HepG2 (cell line): ENCODE results near the gene WNT3A. TPM values are rescaled to one million over a fixed set of nuclear protein-coding genes. Genes with fewer than 3 reads are reported as not detected.

ENCODE experiments used
- ATAC-seq: fragments of 200-7000 bp; cut with Tn5 transposase; 3 replicates; pipeline ENCODE4 v1.9.1; 2020; ENCODE audit warnings: mild to moderate bottlenecking, moderate library complexity
- BruUV-seq: library from RNA; stranded (reverse); fragments of 400-500 nt; replicated peaks from 2 replicates; lab custom pipeline; 2021; lab: Mats Ljungman, UMichigan
- CTCF ChIA-PET: fragments of 300-600 bp; formaldehyde crosslinking; extraction: SDS; loops from one replicate; lab custom pipeline; 2021; ENCODE audit warnings: low total read pairs, inconsistent platforms, low intra/inter-chr PET ratio; lab: Yijun Ruan, JAX
- POLR2A ChIA-PET: fragments of 350-600 bp; sonication (Branson Sonifier 250); formaldehyde crosslinking; loops from one replicate; lab custom pipeline; 2020; ENCODE audit warnings: antibody characterized with exemption, inconsistent platforms; lab: Yijun Ruan, JAX
- DNase-seq: peaks from one replicate; pipeline ENCODE4 v3.0.0-alpha.2; 2015; ENCODE audit warnings: low spot score
- FAIRE-seq: peaks from 3 replicates; lab custom pipeline; 2011; peaks lifted over from hg19 to GRCh38; lab: Jason Lieb, UNC
- H2AFZ ChIP-seq: one replicate; pipeline ENCODE4 v1.6.1; 2011; ENCODE audit warnings: low read length, inconsistent platforms
- H3K27ac ChIP-seq: fragments of 300-600 bp; 3 replicates; pipeline ENCODE4 v1.8.0; 2011; ENCODE audit warnings: mixed run types, mild to moderate bottlenecking, mixed read lengths, low read length, inconsistent platforms; ENCODE audit not compliant: insufficient read depth; ENCODE audit errors: extremely low read length
- H3K27me3 ChIP-seq, 2 experiments: fragments of 200-600 bp in 1 of 2; 2 replicates in 1 of 2; 3 replicates in 1 of 2; pipeline versions ENCODE4 v1.6.0 to v1.8.0; 2011; ENCODE audit warnings: low read length in 2 of 2, mild to moderate bottlenecking in 2 of 2, moderate library complexity in 2 of 2, inconsistent platforms in 1 of 2; ENCODE audit not compliant: insufficient read depth in 2 of 2, control insufficient read depth in 1 of 2
- H3K36me3 ChIP-seq, 2 experiments: fragments of 200-600 bp in 1 of 2; replicated peaks in 1 of 2; 2 replicates in 1 of 2; 3 replicates in 1 of 2; pipeline versions ENCODE4 v1.5.1 to v1.8.0; 2011; ENCODE audit warnings: low read length in 2 of 2, inconsistent platforms in 1 of 2; ENCODE audit not compliant: insufficient read depth in 2 of 2, control insufficient read depth in 1 of 2
- H3K4me1 ChIP-seq: 2 replicates; pipeline ENCODE4 v1.5.1; 2012; ENCODE audit warnings: low read length, inconsistent platforms; ENCODE audit not compliant: insufficient read depth
- H3K4me2 ChIP-seq: 2 replicates; pipeline ENCODE4 v1.6.0; 2011; ENCODE audit warnings: low read depth, low read length, inconsistent platforms
- H3K4me3 ChIP-seq, 3 experiments: fragments of 200-600 bp in 1 of 3; sonication (generic), shearing (Covaris generic) in 1 of 3; replicated peaks in 1 of 3; 2 replicates each; pipeline ENCODE4 v1.5.1; 2011 to 2016; ENCODE audit warnings: low read length in 3 of 3, inconsistent platforms in 2 of 3, low read depth in 2 of 3, mild to moderate bottlenecking in 2 of 3, control low read depth in 1 of 3, mixed read lengths in 1 of 3; ENCODE audit not compliant: insufficient read depth in 1 of 3
- H3K79me2 ChIP-seq: one replicate; pipeline ENCODE4 v1.6.1; 2011; ENCODE audit warnings: low read length, inconsistent platforms; ENCODE audit not compliant: insufficient read depth
- H3K9ac ChIP-seq: 2 replicates; pipeline ENCODE4 v1.6.0; 2011; ENCODE audit warnings: mild to moderate bottlenecking, low read depth, low read length, inconsistent platforms; ENCODE audit not compliant: insufficient read depth
- H3K9me3 ChIP-seq: 2 replicates; pipeline ENCODE4 v1.5.1; 2012; ENCODE audit warnings: mild to moderate bottlenecking, low read length
- H4K20me1 ChIP-seq: 2 replicates; pipeline ENCODE4 v1.6.0; 2011; ENCODE audit warnings: inconsistent platforms, mild to moderate bottlenecking, low read length, moderate library complexity; ENCODE audit not compliant: insufficient read depth
- HOXA9 ChIP-seq: sonication (generic); formaldehyde crosslinking; IDR thresholded peaks from 2 replicates; pipeline ENCODE4 v1.8.1; 2022; ENCODE audit warnings: missing genetic modification reagents, mild to moderate bottlenecking, moderate library complexity, borderline replicate concordance
- MAFK ChIP-seq, 2 experiments: IDR thresholded peaks in 1 of 2; conservative IDR thresholded peaks in 1 of 2; 2 replicates each; pipeline ENCODE4 v1.6.1; 2011; ENCODE audit warnings: improper control_type of control experiment in 2 of 2, low read length in 2 of 2
- MIXL1 ChIP-seq: IDR thresholded peaks from 2 replicates; pipeline ENCODE4 v1.6.1; 2016
- NR2F6 ChIP-seq, 2 experiments: IDR thresholded peaks; 2 replicates each; pipeline ENCODE4 v1.6.1; 2016; ENCODE audit warnings: antibody characterized with exemption in 1 of 2, mild to moderate bottlenecking in 1 of 2
- RARG ChIP-seq: sonication (generic); formaldehyde crosslinking; IDR thresholded peaks from 2 replicates; pipeline ENCODE4 v1.4.0; 2020; ENCODE audit warnings: low read depth, mild to moderate bottlenecking, missing genetic modification reagents
- TERF1 ChIP-seq: sonication (generic); formaldehyde crosslinking; IDR thresholded peaks from 2 replicates; pipeline ENCODE4 v1.8.0; 2022; ENCODE audit warnings: mild to moderate bottlenecking, missing genetic modification reagents, moderate library complexity
- TOE1 ChIP-seq: sonication (generic); formaldehyde crosslinking; IDR thresholded peaks from 2 replicates; pipeline ENCODE4 v1.4.0; 2020; ENCODE audit warnings: mild to moderate bottlenecking, missing genetic modification reagents
- ZFP37 ChIP-seq: sonication (generic); formaldehyde crosslinking; IDR thresholded peaks from 2 replicates; pipeline ENCODE4 v1.4.0; 2020; ENCODE audit warnings: missing genetic modification reagents, borderline replicate concordance
- ZKSCAN1 ChIP-seq: fragments of 150-350 bp; IDR thresholded peaks from 2 replicates; pipeline ENCODE4 v1.6.1; 2014; ENCODE audit warnings: low read length
- ZSCAN30 ChIP-seq: sonication (generic); formaldehyde crosslinking; IDR thresholded peaks from 2 replicates; pipeline ENCODE4 v1.5.0; 2020; ENCODE audit warnings: mild to moderate bottlenecking, missing genetic modification reagents
- WGBS: methylation state at CpG from one replicate; pipeline ENCODE4 v1.1.6; 2017; ENCODE audit warnings: low lambda C conversion rate; 5-methylcytosine and 5-hydroxymethylcytosine counted together
- in situ Hi-C: cut with HindIII; loops from 2 replicates; pipeline ENCODE4 v1.10.0; 2017; ENCODE audit warnings: low pct_unique_long_range_greater_than_20kb; ENCODE audit not compliant: extremely low pct_ligation_motif_present
- intact Hi-C: fragments of 100-400 bp; cut with micrococcal nuclease; formaldehyde crosslinking; loops from one replicate; pipeline ENCODE4 v1.10.0; 2022; ENCODE audit not compliant: unreplicated experiment
- polyA plus RNA-seq, 8 experiments: library from polyadenylated mRNA; depleted of rRNA in 3 of 8; stranded (reverse) in 7 of 8; unstranded in 1 of 8; fragments of >200 nt; fragmentation: Illumina TruSeq in 4 of 8; extraction: Trizol in 4 of 8; gene quantifications; 2 replicates each; pipeline versions ENCODE4 v1.2.1 to v1.2.3, GENCODE V29; 2011 to 2016; ENCODE audit warnings: low read depth in 4 of 8, missing spikeins in 1 of 8, mixed read lengths in 1 of 8; ENCODE audit not compliant: insufficient read depth in 1 of 8
- total RNA-seq, 5 experiments: library from RNA; depleted of rRNA; stranded (reverse); fragments of >200 nt; fragmentation: Illumina TruSeq; extraction: Trizol; gene quantifications; 2 replicates each; pipeline ENCODE4 v1.2.3, GENCODE V29; 2016; ENCODE audit warnings: low read depth in 1 of 5
- TF ChIP-seq, protein P1 (sequence below): sonication (generic); formaldehyde crosslinking; IDR thresholded peaks from 2 replicates; pipeline ENCODE4 v1.8.0; 2022; ENCODE audit warnings: missing genetic modification reagents, mild to moderate bottlenecking, inconsistent platforms, borderline replicate concordance

WNT3A gene
- total and polyA plus RNA-seq, 2 of the 13 experiments (the other 11 are each of a cell fraction or from before 2014, with no cell fraction given), result not detected

GRCh38 chr1:228071839-228072657 is 65.2 kb downstream of the WNT3A start (continued):
- TF ChIP-seq, protein P1, sequence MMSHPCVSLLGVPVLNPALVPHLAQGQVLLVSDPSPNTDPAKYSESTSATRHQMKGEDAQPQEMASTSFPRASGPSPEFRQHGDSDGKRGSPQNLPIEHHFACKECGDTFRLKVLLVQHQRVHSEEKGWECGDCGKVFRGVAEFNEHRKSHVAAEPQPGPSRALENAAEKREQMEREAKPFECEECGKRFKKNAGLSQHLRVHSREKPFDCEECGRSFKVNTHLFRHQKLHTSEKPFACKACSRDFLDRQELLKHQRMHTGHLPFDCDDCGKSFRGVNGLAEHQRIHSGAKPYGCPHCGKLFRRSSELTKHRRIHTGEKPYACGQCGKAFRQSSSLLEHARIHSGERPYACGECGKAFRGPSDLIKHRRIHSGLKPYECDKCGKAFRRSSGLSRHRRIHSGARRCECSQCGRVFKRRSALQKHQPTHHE (CRISPR knock-in tag), result no peak
- TF ChIP-seq TOE1 (CRISPR knock-in tag) (no peak), TERF1 (CRISPR knock-in tag) (no peak), ZFP37 (CRISPR knock-in tag) (no peak), ZKSCAN1 (no peak)

- intact Hi-C loops (no loop called here), in situ Hi-C loops (no loop called here)
- Histone ChIP-seq H4K20me1 (no peaks in the 10 kb centered on the region; the same call in 1 of the 2 replicates), H3K4me3 (no peak overlapping the region), H3K9me3 (no peaks in the 10 kb centered on the region), H3K79me2 (no peaks in the 10 kb centered on the region), H2AFZ (no peak overlapping the region), H3K27me3 (peaks cover 11 to 23% of the 10 kb centered on the region in 2 experiments; a peak in 4 of 5 replicates), H3K27ac (no peak overlapping the region), H3K36me3 (no peaks in the 10 kb centered on the region), H3K4me1 (no peaks in the 10 kb centered on the region), H3K9ac (no peak overlapping the region), H3K4me2 (no peak overlapping the region)
- no peak for FAIRE-seq
- WGBS, result no CpG with 5 or more reads among the region's 5 CpGs
- BruUV-seq, result no TSS peak
- no peak for DNase-seq
- POLR2A ChIA-PET, result no interaction called here
- TF ChIP-seq HOXA9 (CRISPR knock-in tag) (no peak), MAFK (conservative IDR thresholded peaks at IDR 0.05 in 1 of 2, IDR thresholded peaks at IDR 0.05 in 1 of 2; ENCODE audit: low read length in 2 of 2) (peak; percentile 48 to 55; a peak in 3 of 4 replicates), MIXL1 (CRISPR knock-in tag) (no peak), ZSCAN30 (CRISPR knock-in tag) (no peak), RARG (no peak), NR2F6 (IDR thresholded peaks at IDR 0.05) (no peak), NR2F6 (CRISPR knock-in tag; IDR thresholded peaks at IDR 0.05) (no peak)
- CTCF ChIA-PET, result no interaction called here
- ATAC-seq, result peak; percentile 7; the same call in 1 of the 3 replicates
These were observed 65.9 kb downstream of the WNT3A start for GRCh38 chr1:228072658-228073043.
